CMK (cell line): ENCODE results near the gene UBE2E3.
"Not testable (repeated sequence)": the region's sequence is repeated elsewhere in the genome, so short reads cannot be mapped to it uniquely, and the experiment has no call there.

ENCODE experiments used
- DNase-seq: peaks from one replicate; pipeline ENCODE4 v3.0.0-alpha.2; 2010; ENCODE audit warnings: low read depth

UBE2E3 gene

GRCh38 chr2:181076658-181077057 lies 96.3 kb downstream of the UBE2E3 start:
- DNase-seq, result no peak

GRCh38 chr2:181077128-181077709 lies 96.8 kb downstream of the UBE2E3 start:
- DNase-seq, result peak; percentile 26

- DNase-seq, result no peak
These were observed 102.7 kb downstream of the UBE2E3 start for GRCh38 chr2:181083140-181083539.

- DNase-seq, result no peak
These were observed 105.3 kb downstream of the UBE2E3 start for GRCh38 chr2:181085734-181086133.

GRCh38 chr2:181091920-181092319 lies 111.5 kb downstream of the UBE2E3 start:
- not testable (repeated sequence) for DNase-seq

GRCh38 chr2:181095486-181095885 lies 115.1 kb downstream of the UBE2E3 start:
- no peak for DNase-seq

- DNase-seq, result no peak
These were observed 123.3 kb downstream of the UBE2E3 start for GRCh38 chr2:181103659-181104058.

- no peak for DNase-seq
These were observed 124.2 kb downstream of the UBE2E3 start for GRCh38 chr2:181104512-181105115.

GRCh38 chr2:181105562-181105961 lies 125.2 kb downstream of the UBE2E3 start:
- no peak for DNase-seq

GRCh38 chr2:181106229-181106628 lies 125.8 kb downstream of the UBE2E3 start:
- no peak for DNase-seq

GRCh38 chr2:181106789-181107627 lies 126.6 kb downstream of the UBE2E3 start:
- DNase-seq, result no peak

GRCh38 chr2:181107628-181107945 lies 127.2 kb downstream of the UBE2E3 start:
- no peak for DNase-seq

- no peak for DNase-seq
These were observed 130.7 kb downstream of the UBE2E3 start for GRCh38 chr2:181111059-181111458.

- no peak for DNase-seq
These were observed 132.5 kb downstream of the UBE2E3 start for GRCh38 chr2:181112916-181113315.
